Cardiac muscle cell (in vitro differentiated cells and primary cell): Measurements from ENCODE around the gene MTRF1. TPM values are rescaled to one million over a fixed set of nuclear protein-coding genes. Genes with fewer than 3 reads are reported as not detected.
"Not testable (repeated sequence)": the region's sequence is repeated elsewhere in the genome, so short reads cannot be mapped to it uniquely, and the experiment has no call there.

Experiments used
- DNase-seq, 2 donors: peaks; one replicate each; pipeline versions ENCODE4 v3.0.0 to v3.0.0-alpha.2; 2010 to 2017; ENCODE audit warnings: low read depth in 1 of 2, low spot score in 1 of 2
- H3K27ac ChIP-seq: fragments of 200-600 bp; sonication (generic); 2 replicates; pipeline ENCODE4 v1.5.1; 2016
- H3K27me3 ChIP-seq: fragments of 200-600 bp; sonication (generic); 2 replicates; pipeline ENCODE4 v1.6.0; 2016; ENCODE audit warnings: control low read depth
- H3K36me3 ChIP-seq: fragments of 200-600 bp; sonication (generic); 2 replicates; pipeline ENCODE4 v1.5.1; 2016; ENCODE audit warnings: control low read depth
- H3K4me1 ChIP-seq: fragments of 200-600 bp; sonication (generic); 2 replicates; pipeline ENCODE4 v1.8.1; 2017; ENCODE audit warnings: low read depth, mild to moderate bottlenecking, mixed run types
- H3K4me3 ChIP-seq: fragments of 200-600 bp; sonication (generic); 2 replicates; pipeline ENCODE4 v1.5.1; 2016; ENCODE audit warnings: mild to moderate bottlenecking
- H3K9me3 ChIP-seq: fragments of 200-600 bp; sonication (generic); 2 replicates; pipeline ENCODE4 v1.5.1; 2017; ENCODE audit warnings: low read depth, mild to moderate bottlenecking, control low read depth
- CTCF ChIP-seq: IDR thresholded peaks from 2 replicates; pipeline ENCODE4 v1.5.1; 2012; ENCODE audit warnings: low read depth, mild to moderate bottlenecking, low read length
- polyA plus RNA-seq: library from polyadenylated mRNA; unstranded; fragments of >200 nt; fragmentation: Nextera tagmentation; extraction: Ambion mirVana; gene quantifications from 2 replicates; pipeline ENCODE4 v1.2.1, GENCODE V29; 2016
- total RNA-seq: library from RNA; depleted of rRNA; stranded (reverse); fragments of >200 nt; gene quantifications from 2 replicates; pipeline ENCODE4 v1.2.3, GENCODE V29; 2016

MTRF1 gene
- total and polyA plus RNA-seq, 2 experiments from 2014 or later = 8.4 to 11.0 TPM

- H3K4me3 ChIP-seq = no peak overlapping the region
- DNase-seq = peak in 1 of 2 donors; percentile 41
- no peaks in the 10 kb centered on the region for H3K36me3 ChIP-seq
- no peak overlapping the region for H3K27ac ChIP-seq
- no peaks in the 10 kb centered on the region for H3K4me1 ChIP-seq
- H3K9me3 ChIP-seq = no peaks in the 10 kb centered on the region
- no peaks in the 10 kb centered on the region for H3K27me3 ChIP-seq
- TF ChIP-seq CTCF = no peak
Measured at GRCh38 chr13:41179593-41180250, 83.7 kb downstream of the MTRF1 start.

- TF ChIP-seq CTCF = no peak
- Histone ChIP-seq H3K36me3 (no peaks in the 10 kb centered on the region), H3K27ac (no peak overlapping the region), H3K27me3 (no peaks in the 10 kb centered on the region), H3K9me3 (no peaks in the 10 kb centered on the region), H3K4me1 (no peaks in the 10 kb centered on the region), H3K4me3 (no peak overlapping the region)
- peak in 1 of 2 donors; percentile 76 for DNase-seq
Measured at GRCh38 chr13:41178040-41178439, 85.3 kb downstream of the MTRF1 start.

GRCh38 chr13:41177616-41178015, 85.8 kb downstream of the MTRF1 start:
- TF ChIP-seq CTCF = no peak
- Histone ChIP-seq H3K36me3 (no peaks in the 10 kb centered on the region), H3K27ac (no peak overlapping the region), H3K27me3 (no peaks in the 10 kb centered on the region), H3K9me3 (no peaks in the 10 kb centered on the region), H3K4me3 (no peak overlapping the region), H3K4me1 (no peaks in the 10 kb centered on the region)
- DNase-seq = peak in 1 of 2 donors; percentile 34

- DNase-seq, H3K4me1 ChIP-seq, H3K27me3 ChIP-seq: not testable (repeated sequence)
Measured at GRCh38 chr13:41175576-41175975, 87.8 kb downstream of the MTRF1 start.

More at GRCh38 chr13:41175576-41175975, 87.8 kb downstream of the MTRF1 start:
- not testable (repeated sequence) for H3K4me3 ChIP-seq, H3K9me3 ChIP-seq, H3K27ac ChIP-seq, H3K36me3 ChIP-seq

Other genes with a start within 250 kb of the MTRF1 start
- 30.0 and 36.8 TPM in 2 replicates for gene ELF1, start 244.3 kb downstream of the MTRF1 start, total RNA-seq
- gene ELF1, start 244.3 kb downstream of the MTRF1 start, polyA plus RNA-seq = 22.2 and 23.6 TPM in 2 replicates
- gene WBP4, start 202.1 kb downstream of the MTRF1 start, total RNA-seq = 6.2 and 8.1 TPM in 2 replicates
- gene WBP4, start 202.1 kb downstream of the MTRF1 start, polyA plus RNA-seq = 9.9 and 11.0 TPM in 2 replicates
- 8.6 and 13.8 TPM in 2 replicates for gene KBTBD6, start 130.8 kb downstream of the MTRF1 start, total RNA-seq
- gene KBTBD6, start 130.8 kb downstream of the MTRF1 start, polyA plus RNA-seq = 7.9 and 10.2 TPM in 2 replicates
- 12.5 and 15.5 TPM in 2 replicates for gene KBTBD7, start 69.0 kb downstream of the MTRF1 start, total RNA-seq
- 9.5 and 14.7 TPM in 2 replicates for gene KBTBD7, start 69.0 kb downstream of the MTRF1 start, polyA plus RNA-seq
- 7.4 and 15.5 TPM in 2 replicates for gene NAA16, start 47.7 kb upstream of the MTRF1 start, total RNA-seq
- 18.6 and 19.8 TPM in 2 replicates for gene NAA16, start 47.7 kb upstream of the MTRF1 start, polyA plus RNA-seq
- gene RGCC, start 194.0 kb upstream of the MTRF1 start, total RNA-seq = not detected in 2 replicates
- gene RGCC, start 194.0 kb upstream of the MTRF1 start, polyA plus RNA-seq = not detected in 2 replicates